ENCODE data around the gene BBS2. TPM values are rescaled to one million over a fixed set of nuclear protein-coding genes. Genes with fewer than 3 reads are reported as not detected.

Gene BBS2
- total RNA-seq: 100 to 1,000 TPM; 115 to 329 (median 167) TPM
- 100 to 1,000 TPM; 156 to 357 (median 324) TPM for polyA plus RNA-seq
- long read RNA-seq, donor 1, transcript BBS2-201 (17 exons, 2,963 nt): major isoform, 24 of 128 reads
- long read RNA-seq, donor 1, partial matches to known transcripts: 102 of 128 reads
- long read RNA-seq, donor 1, other reads (novel, unspliced or antisense): 0 of 128 reads
- long read RNA-seq, donor 2, transcript BBS2-201 (17 exons, 2,963 nt): major isoform, 17 of 133 reads
- long read RNA-seq, donor 2, partial matches to known transcripts: 114 of 133 reads
- long read RNA-seq, donor 2, other reads (novel, unspliced or antisense): 0 of 133 reads
- long read RNA-seq, donor 3, transcript BBS2-201 (17 exons, 2,963 nt): major isoform, 21 of 57 reads
- long read RNA-seq, donor 3, partial matches to known transcripts: 35 of 57 reads
- long read RNA-seq, donor 3, other reads (novel, unspliced or antisense): 0 of 57 reads
- long read RNA-seq, donor 4, transcript BBS2-201 (17 exons, 2,963 nt): major isoform, 51 of 86 reads
- long read RNA-seq, donor 4, partial matches to known transcripts: 13 of 86 reads
- long read RNA-seq, donor 4, other reads (novel, unspliced or antisense): 22 of 86 reads
- long read RNA-seq, donor 5, transcript BBS2-201 (17 exons, 2,963 nt): major isoform, 220 of 294 reads
- long read RNA-seq, donor 5, partial matches to known transcripts: 19 of 294 reads
- long read RNA-seq, donor 5, other reads (novel, unspliced or antisense): 55 of 294 reads
- long read RNA-seq, donor 6, transcript BBS2-201 (17 exons, 2,963 nt): major isoform, 55 of 84 reads
- long read RNA-seq, donor 6, partial matches to known transcripts: 13 of 84 reads
- long read RNA-seq, donor 6, other reads (novel, unspliced or antisense): 16 of 84 reads
- long read RNA-seq, donor 7, transcript BBS2-201 (17 exons, 2,963 nt): major isoform, 8 of 48 reads
- long read RNA-seq, donor 7, partial matches to known transcripts: 34 of 48 reads
- long read RNA-seq, donor 7, other reads (novel, unspliced or antisense): 6 of 48 reads
- long read RNA-seq, donor 8, transcript BBS2-201 (17 exons, 2,963 nt): major isoform, 27 of 143 reads
- long read RNA-seq, donor 8, partial matches to known transcripts: 105 of 143 reads
- long read RNA-seq, donor 8, other reads (novel, unspliced or antisense): 11 of 143 reads
- long read RNA-seq, donor 9, full-length matches to known transcripts: 27 of 76 reads
- long read RNA-seq, donor 9, partial matches to known transcripts: 49 of 76 reads
- long read RNA-seq, donor 9, other reads (novel, unspliced or antisense): 0 of 76 reads
- long read RNA-seq, donor 10, transcript BBS2-201 (17 exons, 2,963 nt): major isoform, 10 of 54 reads
- long read RNA-seq, donor 10, partial matches to known transcripts: 43 of 54 reads
- long read RNA-seq, donor 10, other reads (novel, unspliced or antisense): 0 of 54 reads

DNA sequence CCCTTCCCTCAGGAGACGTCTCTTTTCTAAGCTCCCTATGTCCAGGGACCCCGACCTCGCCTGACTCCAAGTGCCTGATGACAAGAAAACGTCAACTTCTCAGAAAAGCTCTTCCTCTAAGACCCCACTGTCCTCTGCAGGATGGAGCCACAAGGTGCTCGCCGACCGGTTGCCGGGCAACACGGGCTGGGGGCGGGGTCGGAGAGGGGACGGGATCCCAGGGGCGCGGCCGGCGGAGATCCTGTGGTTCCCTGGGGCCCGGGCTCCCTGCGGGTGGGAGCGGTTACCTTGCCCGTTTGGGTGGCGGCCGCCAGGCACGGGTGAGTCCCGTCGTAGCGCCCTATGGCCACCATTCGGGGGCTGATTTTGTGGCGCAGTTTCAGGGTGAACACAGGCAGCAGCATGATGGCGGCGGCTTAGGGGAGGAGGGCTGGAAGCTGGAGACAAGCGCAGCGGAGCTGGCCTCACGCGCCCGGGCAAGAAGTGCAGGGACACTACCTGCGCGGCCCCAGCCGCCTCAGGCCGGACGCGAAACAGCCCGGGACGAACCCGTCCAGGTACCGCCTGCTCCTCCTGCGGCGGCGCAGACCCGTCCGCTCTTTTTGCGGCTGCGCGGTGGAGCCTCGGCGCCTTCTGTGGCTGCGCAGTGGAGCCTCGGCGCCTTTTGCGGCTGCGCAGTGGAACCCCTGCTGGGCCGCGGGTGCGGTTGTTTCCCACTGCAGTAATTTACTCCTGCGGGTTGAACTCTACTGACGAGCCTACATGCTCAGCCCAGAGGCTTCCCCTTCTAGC is at the start of gene BBS2:
Gene BBS2 (minus strand): TSS at position 566 of the 792 bp plus-strand sequence. CDS start 162 bp downstream, at position 404.
- Histone ChIP-seq H3K4me1 (replicated peaks in 1 of 2) (peaks cover 18 to 50% of the 10 kb centered on the region in 2 donors), H3K36me3 (replicated peaks in 1 of 2) (no peaks in the 10 kb centered on the region), H3K9me3 (replicated peaks in 1 of 3) (no peaks in the 10 kb centered on the region), H3K27me3 (no peaks in the 10 kb centered on the region), H3K4me3 (peak within 1 kb of the TSS; percentile 24 to 96 (median 95)), H3K27ac (peak within 1 kb of the TSS; percentile 78 to 97 (median 90))
- TF ChIP-seq POLR2A (IDR thresholded peaks at IDR 0.05) (peak; percentile 90 to 94), CTCF (IDR thresholded peaks at IDR 0.05) (peak in 4 of 6 experiments; percentile 18 to 43 (median 32))
- peak; percentile 89 to 95 (median 92) for DNase-seq
- WGBS, 4 donors: 0 to 1% (median 0%) methylated on average over 19 to 65 of the region's 65 CpGs
- intact Hi-C loops (cut with DNase I): loop anchor here in 1 of 2 donors (5.0 kb wide), 1 partner anchor 83 kb away; no protein-coding TSS in a partner anchor

DNA sequence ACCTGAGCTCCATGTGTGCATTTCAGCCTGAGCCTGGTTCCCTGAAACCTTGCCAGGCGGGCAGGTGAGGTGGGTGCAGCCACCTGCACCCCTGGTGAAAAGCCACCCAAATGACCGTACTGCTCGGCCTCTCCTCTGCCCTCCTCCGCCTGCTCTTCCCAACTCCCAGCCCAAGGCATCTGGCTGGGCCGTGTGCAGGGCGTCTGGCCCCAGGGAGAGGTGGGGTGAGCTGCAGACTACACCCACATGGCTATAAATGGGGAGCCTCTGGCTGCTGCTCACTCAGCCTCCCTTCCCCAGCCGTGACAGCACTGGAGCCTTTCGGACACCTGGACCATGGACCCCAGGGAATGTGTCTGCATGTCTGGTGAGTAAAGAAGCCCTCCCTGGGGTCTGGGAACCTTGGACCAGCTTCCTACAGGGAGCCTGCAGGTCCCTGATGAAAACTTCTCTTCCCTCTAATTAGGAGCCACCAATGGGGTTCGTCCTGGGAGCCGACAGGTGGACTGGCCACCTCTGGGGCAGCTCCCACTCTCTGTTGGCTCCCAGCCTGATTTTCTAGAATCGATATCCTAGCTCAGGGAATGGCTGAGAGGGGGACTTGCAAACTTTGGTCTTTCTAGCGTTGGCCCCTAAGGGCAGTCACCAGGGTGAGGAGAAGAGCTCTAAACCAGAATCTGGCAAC is 45.1 kb upstream of the BBS2 start, which contains the start of gene MT4:
Gene MT4 (plus strand): TSS at position 281 of the 685 bp plus-strand sequence. CDS start 56 bp downstream, at position 337.
- H3K36me3 ChIP-seq (replicated peaks in 1 of 2): no peaks in the 10 kb centered on the region
- 79 to 90% (median 83%) methylated on average over 7 to 12 of the region's 12 CpGs for WGBS, 4 donors
- intact Hi-C loops (cut with DNase I): no loop called here
- H3K4me3 ChIP-seq: no peak within 1 kb of the TSS
- H3K4me1 ChIP-seq (replicated peaks in 1 of 2): peaks cover 0 to 2% of the 10 kb centered on the region in 2 donors
- TF ChIP-seq POLR2A (IDR thresholded peaks at IDR 0.05): no peak
- TF ChIP-seq CTCF (IDR thresholded peaks at IDR 0.05): no peak
- no peak for DNase-seq
- no peaks in the 10 kb centered on the region for H3K9me3 ChIP-seq (replicated peaks in 1 of 3)
- H3K27ac ChIP-seq: no peak within 1 kb of the TSS
- no peaks in the 10 kb centered on the region for H3K27me3 ChIP-seq

DNA sequence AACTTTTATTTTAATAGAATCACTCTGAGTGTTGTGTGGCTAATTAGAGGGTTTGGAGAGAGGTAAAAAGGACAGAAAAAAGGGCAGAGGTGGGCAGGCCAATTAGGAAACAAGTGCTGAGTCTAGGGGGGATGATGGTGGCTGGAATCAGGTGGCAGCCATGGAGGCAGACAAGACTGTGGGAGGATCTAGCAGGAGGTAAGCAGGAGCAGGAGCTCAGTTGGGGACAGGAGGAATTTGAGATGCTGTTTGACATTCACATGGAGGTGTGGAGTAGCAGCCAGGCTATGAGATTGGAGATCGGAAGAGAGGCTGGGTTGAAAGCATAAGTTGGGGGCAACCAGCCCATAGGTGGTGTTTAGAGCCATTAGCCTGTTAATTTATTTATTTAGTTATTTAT is 41.3 kb upstream of the BBS2 start:
- TF ChIP-seq CTCF (IDR thresholded peaks at IDR 0.05) (no peak), POLR2A (IDR thresholded peaks at IDR 0.05) (no peak)
- no peak for DNase-seq
- Histone ChIP-seq H3K36me3 (replicated peaks in 1 of 2) (no peaks in the 10 kb centered on the region), H3K27ac (no peak overlapping the region), H3K9me3 (replicated peaks in 1 of 3) (no peaks in the 10 kb centered on the region), H3K4me3 (no peak overlapping the region), H3K4me1 (replicated peaks in 1 of 2) (no peaks in the 10 kb centered on the region), H3K27me3 (no peaks in the 10 kb centered on the region)
- WGBS, 4 donors: 50 to 84% (median 69%) methylated on average over 1 of the region's 1 CpG
- intact Hi-C loops (cut with DNase I): no loop called here
